ENCODE measurements around the gene GAB1.

- TF ChIP-seq POLR2A (IDR thresholded peaks at IDR 0.05) (no peak), CTCF (IDR thresholded peaks at IDR 0.05) (no peak)
These were observed 122.3 kb downstream of the GAB1 start for GRCh38 chr4:143458966-143459365.
